ENCODE data around the gene SLC7A6.

The SLC7A6 gene

DNA sequence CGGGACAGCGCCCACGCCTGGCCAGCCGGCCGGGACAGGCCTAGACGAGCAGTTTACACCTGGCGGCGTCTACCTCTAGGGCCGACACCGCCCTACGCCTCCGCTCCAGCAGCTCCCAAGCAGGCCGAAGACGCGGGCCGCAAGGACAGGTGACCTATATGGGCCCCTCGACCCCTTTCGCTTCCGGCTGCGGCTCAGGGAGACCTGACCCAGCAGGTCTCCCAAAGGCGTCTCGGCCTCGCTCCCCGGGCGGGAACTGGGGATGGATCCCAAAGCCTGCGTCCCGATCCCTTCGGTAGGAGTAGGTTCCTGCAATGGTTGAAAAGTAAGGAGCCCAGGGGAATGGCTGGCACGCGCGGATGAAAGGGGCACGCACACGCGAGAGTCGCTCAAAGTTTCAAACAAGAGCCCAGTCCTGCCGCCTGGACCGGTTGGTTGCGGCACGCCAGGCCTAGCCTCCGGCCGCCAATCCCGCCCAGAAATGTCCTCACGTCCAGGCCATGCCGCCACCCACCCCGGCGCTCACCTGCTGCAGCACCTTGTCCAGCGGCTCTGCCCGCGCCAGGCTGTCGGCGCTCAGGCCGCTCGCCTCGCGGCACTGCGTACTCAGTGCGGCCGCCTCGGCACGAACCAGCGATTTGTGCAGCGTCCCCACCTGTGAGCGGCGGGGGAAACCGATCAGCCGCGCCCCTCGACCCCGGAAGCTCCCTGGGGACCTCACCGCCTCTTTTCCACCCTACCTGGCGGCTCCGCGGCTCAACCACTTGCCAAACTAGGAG is 29.0 kb upstream of the SLC7A6 start:
- no peak for DNase-seq

DNA sequence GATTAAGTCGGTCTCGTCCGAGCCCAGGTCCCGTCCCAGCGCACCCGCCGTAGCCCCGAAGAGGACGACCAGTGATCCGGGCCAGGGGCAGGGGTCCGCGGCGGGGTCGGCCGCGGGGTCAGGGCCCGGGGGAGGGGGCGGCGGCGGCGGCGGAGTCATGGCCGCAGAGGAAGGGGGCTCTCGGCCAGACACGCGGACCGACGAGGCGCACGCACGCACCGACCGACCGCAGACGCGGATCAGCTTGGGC is 28.5 kb upstream of the SLC7A6 start, which contains the start of gene ESRP2:
TSS of gene ESRP2 (minus strand) at position 241 of the 250 bp plus-strand sequence. CDS start at position 159, 82 bp downstream.
- no peak for DNase-seq

DNA sequence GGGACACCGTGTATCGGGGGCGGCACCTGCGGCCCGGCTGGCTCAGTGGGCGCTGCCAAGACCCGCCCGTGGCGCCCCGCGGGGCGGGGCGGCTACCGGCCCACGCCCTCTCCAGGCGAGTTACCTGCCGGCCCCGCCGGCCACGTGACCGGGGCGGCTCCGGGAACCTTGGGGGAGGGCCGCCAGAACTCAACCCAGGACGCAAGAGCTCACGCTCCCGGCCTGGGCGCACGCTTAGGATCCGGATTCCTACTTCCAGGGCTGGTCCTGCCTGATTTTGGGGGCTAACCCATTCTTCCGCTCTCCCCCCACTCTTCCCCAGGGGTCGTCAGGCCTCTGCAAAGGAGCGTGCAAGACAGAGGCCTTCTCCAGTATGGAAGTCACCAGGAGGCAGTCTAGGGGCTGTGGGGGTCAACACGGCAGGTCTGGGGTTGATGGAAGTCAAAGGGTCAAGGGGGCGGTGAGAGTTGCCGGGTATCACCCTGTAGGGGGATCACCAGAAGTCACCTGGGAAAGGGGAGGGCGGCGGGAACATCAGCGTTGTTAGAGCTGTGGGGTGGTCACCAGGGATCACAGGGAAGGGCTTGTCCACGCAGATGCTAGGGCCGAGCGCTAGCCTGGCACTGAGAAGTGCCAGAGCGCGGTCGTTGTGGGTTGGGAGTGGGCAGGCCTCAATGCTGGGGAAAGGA is 28.0 kb upstream of the SLC7A6 start:
- no peak for DNase-seq

DNA sequence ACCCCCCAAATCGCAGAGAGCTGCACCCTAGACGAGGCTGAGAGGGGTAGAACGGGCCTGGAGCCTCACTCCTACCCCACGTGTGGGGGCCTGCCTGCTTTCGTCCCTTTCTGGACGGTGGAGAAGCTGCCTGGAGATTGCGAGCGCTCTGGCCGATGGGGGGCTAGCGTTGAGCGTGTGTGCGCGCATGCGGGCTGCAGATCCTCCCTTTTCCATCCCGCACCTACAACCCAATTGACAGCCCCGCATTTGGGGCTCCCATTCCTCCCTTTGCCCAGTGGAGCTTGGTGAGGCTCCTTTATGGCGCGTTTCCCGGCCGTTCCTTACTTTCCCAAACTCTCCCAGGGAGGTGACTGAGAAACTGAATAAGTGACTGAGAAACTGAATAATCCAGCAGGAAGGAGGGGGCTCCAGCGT is 27.5 kb upstream of the SLC7A6 start:
- no peak for DNase-seq

DNA sequence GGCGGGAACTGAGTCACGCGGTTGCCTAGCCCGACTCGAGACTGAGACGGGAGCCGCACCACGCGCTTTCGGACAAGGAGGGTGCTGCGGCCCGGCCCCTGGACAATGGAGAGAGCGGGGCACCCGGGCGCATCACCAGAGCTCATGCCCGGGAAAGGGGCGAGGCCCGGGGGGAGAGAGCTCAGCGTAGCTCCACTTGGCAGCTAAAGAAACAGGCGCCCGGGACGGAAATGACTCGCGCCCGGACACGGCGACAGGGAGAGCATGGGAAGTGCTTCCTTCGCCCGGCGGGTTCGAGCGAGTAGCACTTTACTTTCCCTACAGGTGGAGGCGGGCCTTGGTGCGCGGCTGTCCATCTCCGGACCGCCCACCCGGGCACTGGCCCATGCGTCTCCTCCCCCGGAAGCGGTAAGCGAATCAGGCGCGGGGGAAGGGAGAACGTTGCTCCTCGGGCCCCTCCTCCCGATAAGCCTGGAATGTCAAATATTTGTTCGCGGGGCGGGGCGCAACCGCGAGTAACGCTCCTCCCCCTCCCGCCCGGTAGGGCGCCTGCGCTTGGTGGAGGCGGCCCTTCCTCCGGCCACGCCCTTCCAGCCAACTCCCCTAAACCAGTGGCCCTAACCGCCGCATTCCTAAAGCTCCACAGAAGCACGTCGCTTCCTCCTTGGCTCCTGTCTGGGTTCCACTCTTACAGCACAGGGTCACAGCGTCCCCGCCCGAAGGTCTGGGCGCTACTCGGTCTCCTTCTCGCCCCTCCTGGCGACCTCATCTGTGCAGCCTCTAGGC is 26.9 kb upstream of the SLC7A6 start:
- DNase-seq, result peak; percentile 97

DNA sequence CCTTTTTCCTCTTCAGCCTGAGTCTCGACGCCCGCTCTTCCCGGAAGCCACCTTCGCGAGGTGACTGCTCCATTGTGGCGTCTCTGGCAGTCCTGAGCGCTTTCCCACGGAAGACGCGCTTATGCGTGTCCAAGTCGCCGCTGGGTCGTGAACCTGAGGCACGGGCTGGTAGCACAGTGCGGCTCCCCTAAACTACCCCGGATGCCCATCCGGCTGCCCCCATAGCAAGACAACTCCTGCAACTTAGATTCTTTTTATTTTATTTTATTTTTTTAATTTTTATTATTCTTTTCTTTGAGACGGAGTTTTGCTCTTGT is 26.3 kb upstream of the SLC7A6 start:
- DNase-seq, result no peak

DNA sequence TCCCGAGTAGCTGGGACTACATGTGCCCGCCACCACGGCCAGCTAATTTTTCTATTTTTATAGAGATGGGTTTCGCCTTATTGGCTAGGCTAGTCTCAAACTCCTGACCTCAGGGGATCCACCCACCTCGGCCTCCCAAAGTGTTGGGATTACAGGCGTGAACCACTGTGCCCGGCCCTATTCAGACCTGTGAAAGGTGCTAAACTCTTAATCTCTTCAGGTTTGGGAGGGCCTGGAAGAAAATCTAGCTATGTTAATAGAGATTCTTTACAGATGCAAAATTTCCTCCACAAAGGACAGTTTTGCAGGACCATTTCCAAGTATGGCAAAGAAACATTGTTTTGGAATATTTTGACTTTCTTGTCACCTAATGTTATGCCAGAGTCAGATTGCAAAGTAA is 22.2 kb upstream of the SLC7A6 start:
- DNase-seq, result no peak

DNA sequence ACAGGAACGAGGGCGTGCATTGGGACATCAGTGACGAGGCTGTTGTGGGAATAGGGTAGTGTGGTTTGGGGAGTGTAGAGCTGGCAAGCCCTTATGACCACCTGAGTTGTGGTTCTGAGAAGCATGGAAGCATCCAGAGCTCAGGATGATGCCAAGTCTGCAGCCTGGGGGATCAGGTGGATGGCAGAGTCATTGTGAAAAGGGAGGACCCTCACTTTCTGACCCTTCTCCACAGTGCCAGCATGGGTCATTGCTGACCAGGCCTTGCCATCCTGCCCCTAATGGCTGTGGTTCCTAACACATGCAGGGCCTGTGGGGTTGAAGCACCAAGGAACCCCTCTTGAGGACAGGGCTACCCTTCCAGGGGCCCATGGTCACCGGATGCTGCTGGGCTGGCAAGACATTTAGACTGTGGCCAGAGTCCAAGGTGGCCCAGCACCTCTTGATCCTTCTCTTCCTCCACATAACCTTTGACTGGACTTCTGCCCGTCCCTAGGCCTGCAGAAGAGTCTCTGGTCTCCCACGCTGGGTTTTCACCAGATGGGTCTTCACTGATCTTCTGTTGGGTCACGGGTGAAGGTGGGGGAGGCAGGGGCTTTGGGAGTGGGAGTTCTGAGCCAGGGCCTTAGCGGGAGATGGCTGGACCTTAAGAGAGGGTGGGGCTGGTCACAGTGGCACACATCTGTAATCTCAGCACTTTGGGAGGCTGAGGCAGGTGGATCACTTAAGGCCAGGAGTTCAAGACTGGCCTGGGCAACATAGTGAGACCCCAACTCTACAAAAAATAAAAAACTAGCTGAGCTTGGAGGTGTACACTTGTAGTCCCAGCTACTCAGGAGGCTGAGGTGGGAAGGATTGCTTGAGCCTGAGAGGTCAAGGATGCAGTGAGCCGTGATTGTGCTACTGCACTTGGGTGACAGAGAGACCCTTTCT is 21.1 kb upstream of the SLC7A6 start:
- no peak for DNase-seq

DNA sequence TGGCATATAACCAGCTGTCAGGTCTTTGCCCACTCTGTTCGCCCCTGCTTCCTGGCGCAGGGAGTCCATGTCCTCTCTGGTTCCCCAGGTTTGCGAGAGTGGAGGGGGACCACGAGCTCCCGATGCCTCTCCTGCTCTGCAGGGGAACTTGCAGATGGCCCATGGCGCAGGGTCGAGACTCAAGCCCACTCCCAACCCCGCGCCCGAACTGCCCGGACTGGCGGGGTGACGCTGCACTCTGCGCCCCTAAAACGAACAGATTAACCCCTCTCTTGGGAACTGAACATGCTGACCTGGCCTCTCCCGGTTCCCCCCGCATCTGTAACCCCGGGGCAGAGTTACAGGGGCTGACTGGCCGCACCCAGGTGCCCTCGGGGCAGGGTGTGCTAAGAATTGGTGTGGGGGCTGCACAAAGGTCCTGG is 19.8 kb upstream of the SLC7A6 start:
- no peak for DNase-seq

DNA sequence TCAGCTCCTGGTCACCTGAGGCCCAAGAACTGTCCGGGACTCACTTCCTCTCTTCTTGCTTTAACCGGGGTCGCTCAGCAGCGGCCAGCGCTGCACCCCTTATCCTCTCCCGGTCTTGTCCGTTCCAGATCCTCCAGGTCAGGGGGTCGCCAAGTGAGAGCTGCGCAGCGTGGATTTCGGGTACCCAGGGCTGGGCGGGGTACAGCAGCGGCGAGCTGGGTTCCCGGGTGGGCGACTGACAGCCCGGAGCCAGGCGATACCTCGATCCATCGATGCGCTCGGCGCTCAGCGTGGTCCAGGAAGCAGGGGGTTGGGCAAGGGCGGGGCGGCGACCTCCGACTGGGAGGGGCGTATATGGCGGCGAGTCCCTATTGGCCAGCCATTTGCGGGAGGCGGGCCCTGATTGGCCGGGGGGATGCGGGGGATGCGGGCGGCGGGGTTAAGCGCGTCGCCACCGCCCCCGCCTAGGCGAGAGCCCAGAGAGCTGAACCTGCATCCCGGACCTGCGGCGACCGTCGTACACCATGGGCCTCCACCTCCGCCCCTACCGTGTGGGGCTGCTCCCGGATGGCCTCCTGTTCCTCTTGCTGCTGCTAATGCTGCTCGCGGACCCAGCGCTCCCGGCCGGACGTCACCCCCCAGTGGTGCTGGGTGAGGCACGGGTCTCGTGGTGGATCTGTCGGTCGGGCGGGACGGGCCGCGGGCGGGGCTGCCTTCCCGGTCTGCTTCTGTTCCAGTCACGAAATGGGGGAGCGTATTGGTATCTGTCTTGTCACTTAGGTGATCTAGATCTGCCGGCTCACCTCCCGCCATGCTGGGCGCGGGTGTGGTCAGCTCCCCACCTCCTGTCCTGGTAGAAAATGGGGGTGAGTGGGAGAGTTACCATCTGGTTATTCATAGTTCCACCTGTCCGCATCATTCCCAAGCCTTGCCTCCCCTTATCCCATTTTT is 19.1 kb upstream of the SLC7A6 start, which contains the start of gene PLA2G15:
TSS of gene PLA2G15 (plus strand) at position 471 of the 951 bp plus-strand sequence. CDS start at position 525, 54 bp downstream.
- DNase-seq, result peak; percentile 93

DNA sequence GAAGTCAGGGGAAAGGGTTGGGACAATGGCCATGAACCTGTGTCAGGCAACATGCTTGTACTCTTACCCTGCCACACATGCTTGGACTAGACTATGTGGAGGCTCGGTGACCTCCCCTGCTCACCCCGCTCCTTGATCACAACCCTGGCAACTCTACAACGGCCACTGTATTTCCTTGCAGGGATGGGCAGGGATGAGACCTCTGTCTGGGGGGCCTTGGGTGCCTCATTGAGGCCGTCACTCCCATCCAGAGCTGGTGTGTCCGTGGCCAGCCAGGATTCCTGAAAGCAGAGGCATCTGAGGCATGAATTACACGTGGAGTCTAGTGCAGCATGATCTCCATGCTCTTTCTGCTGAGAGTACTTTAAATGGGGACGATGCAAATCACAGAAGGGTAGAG is 18.2 kb upstream of the SLC7A6 start:
- no peak for DNase-seq

DNA sequence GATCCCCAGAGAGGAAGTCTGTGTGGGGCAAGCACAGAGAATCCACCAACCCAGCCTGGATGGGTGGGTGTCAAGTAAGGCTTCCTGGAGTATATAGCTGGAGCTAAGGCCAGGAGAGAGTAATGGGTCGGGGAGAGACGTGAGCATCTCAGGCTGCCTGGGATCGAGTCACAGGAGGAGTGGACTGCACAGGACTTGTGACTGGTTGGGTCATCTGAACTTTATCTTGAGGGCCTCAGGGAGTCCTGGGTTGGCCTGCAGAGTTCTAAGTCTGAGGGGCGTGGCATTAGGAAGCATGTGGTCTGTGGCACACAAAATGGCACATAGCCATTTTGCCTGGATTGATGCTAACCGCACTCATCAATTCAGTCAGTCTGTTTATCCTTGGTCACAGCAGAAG is 17.7 kb upstream of the SLC7A6 start:
- DNase-seq, result peak; percentile 61

DNA sequence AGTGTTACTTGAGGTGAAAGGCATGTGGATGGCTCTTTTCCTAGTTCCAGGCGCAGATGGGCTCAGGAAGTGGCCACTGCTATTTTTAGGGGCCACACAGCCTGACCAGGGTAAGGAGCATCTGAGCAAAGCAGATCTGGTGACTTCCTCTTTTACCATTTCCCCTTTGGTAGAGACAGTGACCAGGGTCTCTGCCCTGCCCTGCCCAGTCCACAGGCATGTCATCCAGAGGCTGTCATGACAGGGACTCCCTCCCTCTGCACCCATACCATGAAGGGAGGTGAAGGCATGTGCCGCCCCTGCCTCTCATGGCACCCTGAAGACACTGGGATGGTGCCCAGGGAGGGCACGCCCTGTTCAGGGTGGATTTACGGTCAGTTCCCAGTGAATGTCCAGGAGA is 16.9 kb upstream of the SLC7A6 start:
- DNase-seq, result peak; percentile 80

DNA sequence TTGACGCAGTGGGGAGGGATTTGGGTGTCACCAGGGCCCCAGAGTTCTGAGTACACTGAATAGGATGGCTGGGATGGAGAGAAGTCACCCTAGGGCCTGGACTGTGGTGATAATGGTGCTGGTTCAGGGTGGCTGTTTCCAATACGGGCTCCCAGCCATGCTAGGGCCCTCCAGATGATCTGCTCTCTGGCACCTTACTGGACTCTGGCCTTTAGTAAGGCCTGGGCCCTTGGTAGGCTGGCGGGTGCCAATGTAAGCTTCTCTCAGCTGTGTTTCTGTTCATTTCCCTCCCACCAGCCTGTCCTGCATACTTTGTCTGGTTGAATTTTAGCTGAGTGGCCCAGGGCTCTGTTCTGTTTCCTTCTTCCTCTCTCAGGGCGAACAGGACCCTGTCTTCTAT is 16.4 kb upstream of the SLC7A6 start:
- no peak for DNase-seq

DNA sequence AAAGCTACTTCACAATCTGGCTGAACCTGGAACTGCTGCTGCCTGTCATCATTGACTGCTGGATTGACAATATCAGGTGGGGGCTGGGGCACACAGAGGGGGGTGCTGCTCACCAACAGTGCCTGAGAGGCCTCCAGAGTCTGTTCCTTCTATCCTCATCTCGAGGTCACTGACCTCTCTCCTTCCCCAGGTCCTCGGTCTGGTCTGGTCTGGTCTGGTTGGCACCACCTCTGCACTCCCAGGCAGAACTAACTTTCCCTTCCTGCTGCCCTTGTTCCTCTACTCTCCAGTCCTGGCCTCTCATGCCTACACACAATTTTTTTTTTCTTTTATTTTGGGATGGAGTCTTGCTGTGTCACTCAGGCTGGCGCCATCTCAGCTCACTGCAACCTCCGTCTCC is 15.0 kb upstream of the SLC7A6 start:
- peak; percentile 24 for DNase-seq

DNA sequence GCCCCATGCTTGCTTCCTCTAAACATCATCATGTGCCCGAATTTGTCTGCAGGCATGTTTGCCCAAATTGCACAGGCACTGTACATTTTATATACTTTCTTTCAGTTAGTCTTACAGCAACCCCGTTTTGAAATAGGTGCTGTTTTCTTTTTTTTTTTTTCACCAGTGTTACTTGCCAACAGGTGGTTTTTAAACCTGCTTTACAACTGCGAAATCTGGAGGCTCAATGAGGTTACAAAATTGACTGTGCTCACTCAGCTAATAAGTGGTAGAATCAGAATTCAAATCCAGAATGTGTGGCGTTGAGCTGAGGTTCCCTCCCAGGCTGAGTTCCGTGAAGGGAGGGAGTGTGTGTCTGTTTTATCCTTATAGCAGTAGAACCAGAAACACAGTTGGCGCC is 13.4 kb upstream of the SLC7A6 start:
- DNase-seq, result no peak

DNA sequence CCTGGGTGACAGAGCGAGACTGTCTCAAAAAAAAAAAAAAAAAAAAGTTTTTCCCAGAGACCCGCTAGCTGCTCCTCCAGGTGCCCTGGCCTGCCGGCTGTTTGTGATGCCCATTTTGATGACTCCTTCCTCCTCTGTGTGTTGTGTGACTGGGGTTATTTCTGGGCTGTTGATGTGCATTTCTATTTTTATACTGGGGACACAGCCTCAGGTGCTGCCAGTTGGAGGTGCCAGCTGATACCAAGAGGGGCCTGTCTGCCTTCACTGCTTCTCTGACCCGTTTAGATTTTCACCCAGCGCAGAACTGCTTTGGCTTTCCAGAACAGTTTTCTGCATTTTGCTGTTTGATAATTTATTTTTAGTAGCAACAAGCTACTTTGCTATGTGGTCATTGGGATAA is 12.5 kb upstream of the SLC7A6 start:
- no peak for DNase-seq

DNA sequence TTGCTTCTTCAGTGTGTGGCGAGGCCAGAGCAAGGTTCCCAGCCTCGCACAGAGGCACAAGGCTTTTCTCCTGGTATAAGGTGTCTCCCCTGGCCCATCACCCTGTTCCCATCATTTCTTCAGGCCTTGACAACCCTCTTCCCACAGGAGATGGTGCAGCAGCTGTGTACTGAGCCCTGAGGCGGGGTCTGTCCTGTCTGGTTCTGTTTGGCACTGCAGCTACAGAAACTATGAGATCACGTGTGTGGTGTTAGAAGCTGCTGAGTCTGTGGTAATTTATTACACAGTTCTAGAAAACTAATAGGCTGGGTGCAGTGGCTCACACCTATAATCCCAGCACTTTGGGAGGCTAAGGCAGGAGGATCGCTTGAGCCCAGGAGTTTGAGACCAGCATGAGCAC is 11.9 kb upstream of the SLC7A6 start:
- DNase-seq, result no peak

DNA sequence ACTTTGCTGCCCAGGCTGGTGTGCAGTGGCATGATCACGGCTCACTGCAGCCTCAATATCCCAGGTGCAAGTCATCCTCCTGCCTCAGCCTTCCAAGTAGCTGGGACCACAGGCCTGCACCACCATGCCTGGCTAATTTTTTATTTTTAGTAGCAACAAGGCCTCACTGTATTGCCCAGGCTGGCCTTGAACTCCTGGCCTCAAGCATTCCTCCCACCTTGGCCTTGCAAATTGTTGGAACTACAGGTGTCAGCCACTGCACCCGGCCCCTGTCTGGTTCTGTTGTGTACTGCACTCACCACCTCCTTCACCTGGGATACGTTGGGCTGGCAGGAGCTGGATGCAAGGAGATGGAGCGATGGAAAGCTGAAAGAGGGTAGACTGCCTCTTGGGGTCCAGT is 10.6 kb upstream of the SLC7A6 start:
- DNase-seq, result no peak

DNA sequence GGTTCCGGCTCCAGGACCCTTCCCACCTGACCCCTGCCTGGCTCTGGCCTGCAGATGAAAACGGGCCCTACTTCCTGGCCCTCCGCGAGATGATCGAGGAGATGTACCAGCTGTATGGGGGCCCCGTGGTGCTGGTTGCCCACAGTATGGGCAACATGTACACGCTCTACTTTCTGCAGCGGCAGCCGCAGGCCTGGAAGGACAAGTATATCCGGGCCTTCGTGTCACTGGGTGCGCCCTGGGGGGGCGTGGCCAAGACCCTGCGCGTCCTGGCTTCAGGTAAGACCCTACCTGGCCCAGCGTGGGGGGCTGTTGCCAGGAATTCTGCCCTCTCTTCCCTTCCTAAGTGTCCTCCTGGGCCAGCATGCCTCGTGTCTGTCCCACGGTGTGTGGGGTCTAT is 8.6 kb upstream of the SLC7A6 start:
- no peak for DNase-seq

DNA sequence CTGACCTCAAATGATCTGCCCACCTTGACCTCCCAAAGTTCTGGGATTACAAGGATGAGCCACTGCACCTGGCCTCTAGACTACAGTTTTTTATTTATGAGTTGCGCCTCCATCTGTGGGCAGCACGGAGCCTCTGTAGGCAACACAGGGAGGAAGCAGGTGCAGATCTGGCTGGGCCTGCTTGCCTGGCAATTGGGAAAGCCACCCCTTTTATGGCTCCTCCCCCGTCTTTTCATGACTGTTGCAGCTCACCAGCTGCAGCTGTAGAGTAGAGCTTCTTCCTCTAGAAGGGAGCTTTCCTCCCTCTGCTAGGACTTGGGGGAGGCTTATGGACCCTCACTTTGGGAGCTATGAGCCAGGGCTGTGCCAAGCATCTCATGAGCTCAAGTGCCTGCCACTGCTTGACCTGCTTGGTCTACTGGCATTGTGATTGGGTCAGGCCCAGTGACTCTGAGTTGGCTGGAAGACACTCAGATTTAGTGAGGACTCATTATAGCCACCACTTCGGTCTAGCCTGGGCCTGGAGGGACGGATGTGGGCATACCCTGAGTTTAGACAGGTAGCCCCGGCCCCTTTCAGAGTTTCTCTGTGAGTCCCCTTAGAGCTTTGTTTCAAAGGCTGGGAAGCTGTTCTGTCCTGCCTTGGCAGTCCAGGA is 6.9 kb upstream of the SLC7A6 start:
- peak; percentile 29 for DNase-seq
